Activated naive CD8-positive, alpha-beta T cell treated with anti-CD3 and anti-CD28 coated beads for 36 hours (primary cell): ENCODE measurements around the gene VSTM5. TPM values are rescaled to one million over a fixed set of nuclear protein-coding genes. Genes with fewer than 3 reads are reported as not detected.
A peak's percentile ranks its signal among the peaks of the same experiment; 100 is the strongest.
"Not testable (repeated sequence)": the region's sequence is repeated elsewhere in the genome, so short reads cannot be mapped to it uniquely, and the experiment has no call there.

Source experiments
- DNase-seq: peaks from one replicate; pipeline ENCODE4 v3.0.0; 2021
- H3K27ac Mint-ChIP-seq: one replicate; pipeline ENCODE4 v1.8.0; 2022; ENCODE audit warnings: mild to moderate bottlenecking, moderate library complexity, mixed read lengths
- H3K27me3 Mint-ChIP-seq: one replicate; pipeline ENCODE4 v1.8.0; 2022; ENCODE audit warnings: mild to moderate bottlenecking, mixed read lengths
- H3K36me3 Mint-ChIP-seq: one replicate; pipeline ENCODE4 v1.8.0; 2021; ENCODE audit warnings: mild to moderate bottlenecking, mixed read lengths
- H3K4me1 Mint-ChIP-seq: one replicate; pipeline ENCODE4 v1.8.0; 2021; ENCODE audit warnings: mixed read lengths
- H3K4me3 Mint-ChIP-seq: one replicate; pipeline ENCODE4 v1.8.0; 2022; ENCODE audit warnings: mild to moderate bottlenecking, moderate library complexity, mixed read lengths
- H3K9me3 Mint-ChIP-seq: one replicate; pipeline ENCODE4 v1.8.0; 2022; ENCODE audit warnings: mixed read lengths
- total RNA-seq, 2 experiments: library from RNA; stranded (reverse); gene quantifications; one replicate each; pipeline ENCODE4 v1.2.3, GENCODE V29; 2021

The VSTM5 gene
- total RNA-seq, 2 experiments from 2014 or later = not detected

DNA sequence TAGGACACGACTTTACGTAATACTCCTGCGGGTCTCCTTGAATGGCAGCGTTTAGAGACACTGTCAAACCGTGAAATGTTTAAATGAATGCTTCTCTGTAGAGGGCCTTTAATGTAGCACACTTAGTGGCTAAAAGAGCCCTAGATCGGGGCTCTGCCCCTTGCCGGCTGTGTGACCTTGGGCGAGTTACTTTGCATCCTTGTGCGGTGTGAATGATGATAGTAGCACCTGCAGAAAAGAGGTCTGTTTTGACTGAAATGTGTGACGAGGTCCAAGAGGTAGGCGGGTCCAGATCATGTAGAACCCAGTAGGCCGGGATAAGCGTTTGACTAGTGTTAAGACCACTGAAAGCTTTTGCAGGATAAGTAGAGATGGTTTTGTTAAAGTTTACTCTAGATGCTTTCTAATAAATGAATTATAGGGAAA lies 65.5 kb downstream of the VSTM5 start:
- Mint-ChIP-seq H3K4me1 (peaks cover 34% of the 10 kb centered on the region), H3K36me3 (peaks cover 32% of the 10 kb centered on the region), H3K4me3 (peak overlapping the region; percentile 99), H3K27ac (peak overlapping the region; percentile 96), H3K9me3 (no peaks in the 10 kb centered on the region), H3K27me3 (peaks cover 4% of the 10 kb centered on the region)
- peak; percentile 22 for DNase-seq

DNA sequence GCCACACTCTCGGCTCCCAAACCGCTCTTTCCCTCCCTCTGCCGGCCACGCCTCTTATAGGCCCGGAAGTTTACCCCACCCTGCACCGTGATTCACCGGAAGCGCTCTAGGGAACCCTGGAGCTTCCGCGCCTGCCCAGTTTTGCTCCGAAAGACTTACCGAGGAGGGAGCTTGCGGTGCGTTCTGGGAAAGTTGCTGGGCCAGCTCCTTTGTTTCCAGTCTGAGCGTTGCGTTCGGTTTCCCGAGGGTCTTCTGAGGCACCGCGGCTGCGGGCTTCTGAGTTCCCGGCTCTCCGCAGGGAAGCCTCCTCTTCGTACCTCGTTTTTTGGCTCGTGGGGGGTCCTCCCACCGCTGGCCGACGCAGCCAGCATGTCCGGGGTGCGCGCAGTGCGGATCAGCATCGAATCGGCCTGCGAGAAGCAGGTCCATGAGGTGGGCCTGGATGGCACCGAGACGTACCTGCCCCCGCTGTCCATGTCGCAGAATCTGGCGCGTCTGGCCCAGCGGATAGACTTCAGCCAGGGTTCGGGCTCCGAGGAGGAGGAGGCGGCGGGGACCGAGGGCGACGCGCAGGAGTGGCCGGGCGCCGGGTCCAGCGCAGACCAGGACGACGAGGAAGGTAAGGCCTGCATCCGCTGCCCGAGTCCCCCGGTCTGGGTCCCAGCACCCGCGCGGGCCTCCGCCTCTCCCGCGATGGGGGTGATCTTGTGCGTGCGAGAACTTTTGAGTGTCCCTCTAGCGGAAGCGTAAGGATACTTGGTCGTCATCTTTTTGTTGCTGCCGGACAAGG lies 66.1 kb downstream of the VSTM5 start, which contains the start of gene MED17:
Gene MED17 (plus strand): TSS at position 138 of the 790 bp plus-strand sequence. CDS start 232 bp downstream, at position 370.
- H3K9me3 Mint-ChIP-seq = no peaks in the 10 kb centered on the region
- H3K27ac Mint-ChIP-seq = peak within 1 kb of the TSS; percentile 96
- peak within 1 kb of the TSS; percentile 99 for H3K4me3 Mint-ChIP-seq
- peak; percentile 88 for DNase-seq
- peaks cover 30% of the 10 kb centered on the region for H3K4me1 Mint-ChIP-seq
- H3K27me3 Mint-ChIP-seq = peaks cover 4% of the 10 kb centered on the region
- H3K36me3 Mint-ChIP-seq = peaks cover 38% of the 10 kb centered on the region

DNA sequence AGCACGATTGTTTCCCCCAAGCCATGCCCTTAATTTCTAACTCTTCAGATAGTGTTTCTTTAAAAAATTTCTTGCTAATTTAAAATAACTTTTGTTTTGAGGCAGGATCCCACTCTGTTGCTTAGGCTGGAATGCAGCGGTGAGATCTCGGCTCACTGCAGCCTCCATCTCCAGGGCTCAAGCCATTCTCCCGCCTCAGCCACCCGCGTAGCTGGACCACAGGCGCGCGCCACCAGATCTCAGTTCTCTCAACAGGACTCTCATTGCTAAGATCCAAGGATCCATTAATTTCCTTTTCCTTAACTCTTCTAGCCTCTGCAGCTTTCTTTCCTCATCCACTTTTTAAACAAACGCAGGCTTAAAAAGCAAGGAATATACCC lies 66.7 kb downstream of the VSTM5 start:
- Mint-ChIP-seq H3K4me1 (peaks cover 29% of the 10 kb centered on the region), H3K9me3 (no peaks in the 10 kb centered on the region), H3K4me3 (peak overlapping the region; percentile 99), H3K27me3 (peaks cover 4% of the 10 kb centered on the region), H3K27ac (peak overlapping the region; percentile 96), H3K36me3 (peaks cover 40% of the 10 kb centered on the region)
- no peak for DNase-seq

DNA sequence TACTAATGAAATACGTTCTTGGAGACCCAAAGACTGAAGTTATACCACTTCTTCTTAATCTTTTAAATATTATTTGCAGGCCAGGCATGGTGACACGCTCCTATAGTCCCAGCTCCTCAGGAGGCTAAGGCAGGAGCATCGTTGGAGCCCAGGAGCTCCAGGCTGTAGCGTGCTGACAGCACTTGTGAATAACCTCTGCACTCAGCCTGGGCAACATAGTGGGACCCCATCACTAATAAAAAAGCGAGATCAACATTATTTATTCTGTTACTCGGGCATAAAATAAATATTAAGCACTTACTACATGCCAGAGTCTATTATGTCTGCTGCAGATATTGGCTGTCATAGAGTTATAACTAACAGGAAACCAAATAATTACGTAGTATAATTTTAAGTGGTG lies 67.1 kb downstream of the VSTM5 start:
- H3K4me3 Mint-ChIP-seq = peak overlapping the region; percentile 99
- H3K9me3 Mint-ChIP-seq = no peaks in the 10 kb centered on the region
- DNase-seq = no peak
- peaks cover 42% of the 10 kb centered on the region for H3K36me3 Mint-ChIP-seq
- peak overlapping the region; percentile 96 for H3K27ac Mint-ChIP-seq
- H3K27me3 Mint-ChIP-seq = peaks cover 4% of the 10 kb centered on the region
- H3K4me1 Mint-ChIP-seq = peaks cover 27% of the 10 kb centered on the region

DNA sequence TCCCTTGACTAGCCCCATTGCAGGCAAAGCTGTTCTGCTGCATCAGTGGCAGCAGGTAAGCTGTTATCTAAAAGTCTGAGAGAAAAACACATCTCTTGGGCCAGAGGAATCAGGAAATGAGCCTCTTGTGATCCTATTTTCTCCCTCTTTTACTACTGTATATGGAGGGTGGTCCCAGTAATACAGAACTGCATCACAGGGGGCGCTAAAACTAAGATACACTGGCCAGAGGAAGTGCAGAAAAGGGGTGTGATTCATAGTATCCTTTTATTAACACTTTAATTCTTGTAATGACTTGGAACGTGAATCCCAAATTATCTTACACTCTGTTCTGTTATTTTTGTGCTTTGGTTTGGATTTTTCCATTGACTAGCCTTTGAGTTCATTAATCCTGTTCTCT lies 75.1 kb downstream of the VSTM5 start:
- Mint-ChIP-seq H3K36me3 (peaks cover 15% of the 10 kb centered on the region), H3K4me3 (no peak overlapping the region), H3K9me3 (peaks cover 2% of the 10 kb centered on the region), H3K27ac (no peak overlapping the region), H3K4me1 (no peaks in the 10 kb centered on the region), H3K27me3 (no peaks in the 10 kb centered on the region)
- no peak for DNase-seq

DNA sequence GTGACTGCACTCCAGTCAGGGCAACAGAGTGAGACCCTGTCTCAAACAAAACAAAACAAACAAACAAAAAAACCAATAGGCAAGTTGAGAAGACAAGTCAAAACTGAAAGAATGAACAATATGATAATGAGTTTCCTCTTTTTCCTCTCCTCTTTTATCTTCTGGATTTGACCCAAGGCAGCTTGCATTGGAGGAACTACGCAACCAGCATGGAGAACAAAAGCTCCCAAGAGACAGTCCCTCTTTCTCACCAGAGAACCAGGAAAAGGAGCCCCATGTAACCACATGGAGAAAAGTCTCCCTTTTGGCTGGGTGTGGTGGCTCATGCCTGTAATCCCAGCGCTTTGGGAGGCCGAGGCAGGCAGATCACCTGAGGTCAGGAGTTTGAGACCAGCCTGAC lies 75.9 kb downstream of the VSTM5 start:
- not testable (repeated sequence) for DNase-seq, H3K27ac Mint-ChIP-seq, H3K4me1 Mint-ChIP-seq, H3K9me3 Mint-ChIP-seq, H3K27me3 Mint-ChIP-seq, H3K4me3 Mint-ChIP-seq
- peaks cover 10% of the 10 kb centered on the region for H3K36me3 Mint-ChIP-seq

DNA sequence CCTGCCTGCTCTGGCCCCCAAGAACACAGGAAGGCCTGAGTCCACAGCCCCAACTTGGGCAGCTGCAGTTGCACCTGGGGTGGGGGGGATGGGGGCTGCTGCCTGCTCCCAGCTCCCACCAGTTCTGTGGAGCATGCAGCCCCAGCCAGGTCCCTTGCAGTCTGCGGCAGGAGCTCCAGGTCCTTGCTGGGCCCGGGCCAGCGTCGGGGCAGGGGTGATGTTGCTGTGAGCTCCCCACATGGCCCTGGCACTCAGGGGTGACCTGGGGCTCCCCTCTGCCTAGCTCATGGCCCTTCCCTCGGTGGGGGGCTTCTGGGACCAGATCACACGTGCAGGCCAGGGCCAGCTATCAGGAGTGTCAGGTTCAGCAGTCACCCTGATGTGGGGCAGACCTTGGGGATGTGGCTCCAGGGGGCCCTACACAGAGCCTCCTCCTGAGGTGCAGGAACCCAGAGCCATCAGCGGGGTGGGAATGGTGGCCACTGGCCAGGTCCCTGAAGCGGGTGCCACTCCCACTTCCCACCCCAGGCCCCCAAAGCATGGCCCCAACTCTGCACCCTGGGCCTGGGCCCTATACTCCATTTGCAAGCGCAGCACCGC lies 76.7 kb downstream of the VSTM5 start:
- H3K4me3 Mint-ChIP-seq = no peak overlapping the region
- H3K4me1 Mint-ChIP-seq = no peaks in the 10 kb centered on the region
- H3K36me3 Mint-ChIP-seq = peaks cover 5% of the 10 kb centered on the region
- H3K27me3 Mint-ChIP-seq = no peaks in the 10 kb centered on the region
- no peak overlapping the region for H3K27ac Mint-ChIP-seq
- DNase-seq = no peak
- peaks cover 2% of the 10 kb centered on the region for H3K9me3 Mint-ChIP-seq

DNA sequence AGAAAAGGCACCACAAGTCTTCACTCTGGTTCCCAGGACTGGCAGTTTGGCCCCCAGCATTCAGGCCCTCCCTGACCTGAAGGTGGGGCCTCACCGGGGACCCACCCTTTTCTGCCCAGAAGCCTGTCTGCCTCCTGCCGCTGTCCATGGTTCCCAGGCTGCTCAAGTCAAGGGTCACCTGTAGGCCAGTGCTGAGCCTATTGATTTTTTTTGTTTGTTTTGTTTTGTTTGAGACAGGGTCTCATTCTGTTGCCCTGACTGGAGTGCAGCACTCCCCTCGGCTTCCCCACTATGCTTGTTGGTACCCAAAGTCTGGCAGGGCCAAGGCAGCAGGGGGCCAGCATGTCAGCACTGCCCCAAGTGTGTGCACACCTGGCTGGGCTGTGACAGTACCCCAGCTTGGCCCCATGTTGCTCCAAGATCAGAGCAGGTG lies 77.4 kb downstream of the VSTM5 start:
- no peak overlapping the region for H3K27ac Mint-ChIP-seq
- H3K27me3 Mint-ChIP-seq = no peaks in the 10 kb centered on the region
- H3K36me3 Mint-ChIP-seq = peaks cover 4% of the 10 kb centered on the region
- peaks cover 2% of the 10 kb centered on the region for H3K9me3 Mint-ChIP-seq
- H3K4me1 Mint-ChIP-seq = no peaks in the 10 kb centered on the region
- no peak for DNase-seq
- no peak overlapping the region for H3K4me3 Mint-ChIP-seq

DNA sequence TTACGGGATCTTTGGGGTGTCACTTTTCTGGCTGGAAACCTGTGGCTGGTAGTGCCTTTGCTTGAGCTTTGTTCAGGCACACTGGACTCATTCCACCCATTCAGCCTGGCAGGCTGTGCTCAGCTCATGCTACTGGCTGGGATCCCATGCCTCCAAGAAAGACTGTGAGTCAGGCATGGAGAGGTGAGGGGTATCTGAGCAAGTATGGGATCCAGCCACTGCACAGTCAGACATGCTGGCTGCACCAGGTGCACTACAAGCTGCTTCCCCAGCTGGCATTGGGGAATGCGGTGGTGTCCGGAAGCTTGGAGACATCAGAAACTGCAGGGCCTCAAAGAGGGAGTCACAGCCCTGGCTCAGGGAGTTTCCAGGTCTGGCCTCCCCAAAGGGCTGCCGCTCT lies 78.3 kb downstream of the VSTM5 start:
- Mint-ChIP-seq H3K36me3 (peaks cover 4% of the 10 kb centered on the region), H3K4me1 (no peaks in the 10 kb centered on the region), H3K27me3 (no peaks in the 10 kb centered on the region), H3K4me3 (no peak overlapping the region), H3K27ac (no peak overlapping the region), H3K9me3 (peaks cover 4% of the 10 kb centered on the region)
- no peak for DNase-seq

DNA sequence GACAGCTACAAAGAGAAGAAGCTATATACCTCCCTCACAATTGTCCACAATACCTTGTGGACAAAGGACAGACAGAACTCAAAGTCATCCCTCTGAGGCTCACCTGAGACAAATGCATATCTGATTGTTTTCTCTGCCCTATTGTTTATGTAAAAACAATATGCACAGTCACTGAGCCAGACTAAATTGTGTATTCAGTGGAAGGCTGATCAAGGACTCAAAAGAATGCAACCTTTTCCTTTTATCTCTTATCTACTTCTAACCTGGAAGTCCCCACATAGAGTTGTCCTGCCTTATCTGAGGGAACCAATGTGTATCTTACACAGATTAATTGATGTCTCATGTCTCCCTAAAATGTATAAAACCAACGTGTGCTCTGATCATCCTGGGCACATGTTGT lies 80.3 kb downstream of the VSTM5 start:
- H3K9me3 Mint-ChIP-seq = peaks cover 5% of the 10 kb centered on the region
- peaks cover 15% of the 10 kb centered on the region for H3K36me3 Mint-ChIP-seq
- DNase-seq = no peak
- H3K4me3 Mint-ChIP-seq = no peak overlapping the region
- H3K4me1 Mint-ChIP-seq = no peaks in the 10 kb centered on the region
- H3K27me3 Mint-ChIP-seq = no peaks in the 10 kb centered on the region
- H3K27ac Mint-ChIP-seq = no peak overlapping the region

Other genes with a start within 250 kb of the VSTM5 start
- 10 to 100 TPM; 25.4 to 29.0 TPM for gene CEP295, start 188.9 kb downstream of the VSTM5 start, total RNA-seq
- gene TAF1D, start 109.1 kb downstream of the VSTM5 start, total RNA-seq = 100 to 1,000 TPM; 314 to 324 TPM
- 10 to 100 TPM; 12.7 to 14.5 TPM for gene C11orf54, start 108.9 kb downstream of the VSTM5 start, total RNA-seq
- gene MED17, start 66.3 kb downstream of the VSTM5 start, total RNA-seq = 10 to 100 TPM; 30.8 to 33.2 TPM
- not detected for gene HEPHL1, start 170.7 kb upstream of the VSTM5 start, total RNA-seq